BLaER1 treated with 17β-estradiol and CSF1 and Interleukin-3, amounts not matched to agents 10 nM and 100 nM (cell line): ENCODE results near the gene KPNA3.

Experiments
- H3K27ac ChIP-seq, 11 experiments: shearing (Covaris generic); formaldehyde crosslinking; 2 replicates each; pipeline ENCODE4 v1.8.1; 2022
- H3K27me3 ChIP-seq, 11 experiments: shearing (Covaris generic); formaldehyde crosslinking; 2 replicates each; pipeline ENCODE4 v1.8.1; 2022
- H3K36me3 ChIP-seq, 11 experiments: shearing (Covaris generic); formaldehyde crosslinking; 2 replicates each; pipeline ENCODE4 v1.8.1; 2022
- H3K4me1 ChIP-seq, 10 experiments: shearing (Covaris generic); formaldehyde crosslinking; 2 replicates each; pipeline ENCODE4 v1.8.1; 2022
- H3K4me2 ChIP-seq, 11 experiments: shearing (Covaris generic); formaldehyde crosslinking; 2 replicates each; pipeline ENCODE4 v1.8.1; 2022
- H3K4me3 ChIP-seq, 10 experiments: shearing (Covaris generic); formaldehyde crosslinking; 2 replicates each; pipeline ENCODE4 v1.8.1; 2022
- H3K9ac ChIP-seq, 11 experiments: shearing (Covaris generic); formaldehyde crosslinking; 2 replicates each; pipeline ENCODE4 v1.8.1; 2022
- H3K9me3 ChIP-seq, 11 experiments: shearing (Covaris generic); formaldehyde crosslinking; replicated peaks in 1 of 11; 2 replicates each; pipeline ENCODE4 v1.8.1; 2022
- H4K20me1 ChIP-seq, 11 experiments: shearing (Covaris generic); formaldehyde crosslinking; 2 replicates each; pipeline ENCODE4 v1.8.1; 2022
- Cebpa-rat ChIP-seq, 11 experiments: shearing (Covaris generic); IDR thresholded peaks; 2 replicates each; pipeline ENCODE4 v1.8.1; 2022

The KPNA3 gene

GRCh38 chr13:49701491-49701890, 91.0 kb downstream of the KPNA3 start:
- no peaks in the 10 kb centered on the region for H3K27me3 ChIP-seq
- H3K4me1 ChIP-seq, result no peaks in the 10 kb centered on the region
- H3K27ac ChIP-seq, result no peak overlapping the region
- H3K4me2 ChIP-seq, result no peak overlapping the region
- no peaks in the 10 kb centered on the region for H3K9me3 ChIP-seq
- H4K20me1 ChIP-seq, result no peaks in the 10 kb centered on the region; a peak in 1 of 22 replicates
- H3K4me3 ChIP-seq, result no peak overlapping the region
- H3K9ac ChIP-seq, result no peak overlapping the region
- TF ChIP-seq Cebpa-rat (IDR thresholded peaks at IDR 0.05), result no peak
- H3K36me3 ChIP-seq, result peaks cover 62 to 92% (median 82%) of the 10 kb centered on the region in 11 experiments

GRCh38 chr13:49697468-49697867, 95.0 kb downstream of the KPNA3 start:
- no peak overlapping the region for H3K4me2 ChIP-seq
- no peak overlapping the region for H3K9ac ChIP-seq
- no peaks in the 10 kb centered on the region for H3K27me3 ChIP-seq
- no peaks in the 10 kb centered on the region; a peak in 1 of 22 replicates for H4K20me1 ChIP-seq
- no peaks in the 10 kb centered on the region for H3K9me3 ChIP-seq
- no peak overlapping the region for H3K4me3 ChIP-seq
- no peak for TF ChIP-seq Cebpa-rat (IDR thresholded peaks at IDR 0.05)
- peaks cover 32 to 53% (median 49%) of the 10 kb centered on the region in 11 experiments for H3K36me3 ChIP-seq
- no peak overlapping the region for H3K27ac ChIP-seq
- peaks cover 0 to 25% (median 11%) of the 10 kb centered on the region in 10 experiments; a peak in 11 of 20 replicates for H3K4me1 ChIP-seq

DNA sequence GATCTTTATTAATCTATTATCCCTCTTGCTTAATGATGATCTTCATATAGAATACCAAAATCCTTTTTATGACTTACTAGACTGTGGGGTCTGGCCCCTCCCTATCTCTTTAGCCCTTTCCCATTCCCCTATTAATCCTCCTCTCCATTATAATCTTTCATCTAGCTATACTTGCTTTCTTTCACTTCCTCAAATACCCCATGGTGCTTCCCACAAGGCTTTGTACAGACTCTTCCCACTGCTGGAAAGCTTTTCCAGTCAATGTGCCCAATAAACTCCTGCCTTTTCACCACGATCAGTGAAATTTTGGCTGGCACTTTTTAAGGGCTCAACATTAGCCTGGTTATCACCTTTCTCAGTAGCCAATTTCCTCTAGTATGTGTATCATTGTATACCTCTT, 98.0 kb downstream of the KPNA3 start:
- Histone ChIP-seq H3K36me3 (peaks cover 10 to 27% (median 24%) of the 10 kb centered on the region in 11 experiments; a peak in 20 of 22 replicates), H3K9ac (no peak overlapping the region), H3K4me2 (peak overlapping the region in 5 of 11 experiments; percentile 16 to 64 (median 50); a peak in 9 of 22 replicates), H4K20me1 (peaks cover 0 to 8% (median 0%) of the 10 kb centered on the region in 11 experiments; a peak in 5 of 22 replicates), H3K9me3 (no peaks in the 10 kb centered on the region), H3K4me3 (no peak overlapping the region), H3K27me3 (no peaks in the 10 kb centered on the region), H3K4me1 (peaks cover 12 to 46% (median 26%) of the 10 kb centered on the region in 10 experiments), H3K27ac (no peak overlapping the region)
- TF ChIP-seq Cebpa-rat (IDR thresholded peaks at IDR 0.05), result no peak

DNA sequence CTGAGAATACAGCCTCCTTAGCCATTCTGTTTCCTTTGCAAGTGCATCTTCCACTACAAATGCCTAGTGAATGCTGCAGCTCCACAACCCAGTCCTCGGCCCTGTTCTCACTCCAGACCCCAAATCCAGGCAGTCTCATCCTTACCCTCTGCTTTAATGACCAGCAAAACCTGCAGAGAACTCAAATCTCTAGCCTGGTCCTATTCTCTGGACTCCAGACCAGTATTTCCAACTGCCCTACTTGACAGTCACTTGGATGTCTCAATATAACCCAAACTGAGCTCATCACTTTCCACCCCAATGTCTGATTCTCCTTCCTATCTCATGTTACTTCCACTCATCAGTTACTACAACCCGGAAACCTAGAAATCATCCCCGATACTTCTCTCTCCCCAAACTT, 98.6 kb downstream of the KPNA3 start:
- Histone ChIP-seq H3K27me3 (no peaks in the 10 kb centered on the region), H3K36me3 (peaks cover 9 to 33% (median 24%) of the 10 kb centered on the region in 11 experiments; a peak in 20 of 22 replicates), H3K4me3 (no peak overlapping the region), H3K9me3 (no peaks in the 10 kb centered on the region), H4K20me1 (peaks cover 0 to 13% (median 0%) of the 10 kb centered on the region in 11 experiments; a peak in 5 of 22 replicates), H3K4me2 (peak overlapping the region in 5 of 11 experiments; percentile 16 to 64 (median 51); a peak in 6 of 22 replicates), H3K9ac (no peak overlapping the region), H3K4me1 (peaks cover 17 to 50% (median 31%) of the 10 kb centered on the region in 10 experiments), H3K27ac (peak overlapping the region in 2 of 11 experiments; percentile 22 to 41; a peak in 1 of 22 replicates)
- TF ChIP-seq Cebpa-rat (IDR thresholded peaks at IDR 0.05), result no peak

- no peak for TF ChIP-seq Cebpa-rat (IDR thresholded peaks at IDR 0.05)
Measured at GRCh38 chr13:49693191-49693733, 99.2 kb downstream of the KPNA3 start.

DNA sequence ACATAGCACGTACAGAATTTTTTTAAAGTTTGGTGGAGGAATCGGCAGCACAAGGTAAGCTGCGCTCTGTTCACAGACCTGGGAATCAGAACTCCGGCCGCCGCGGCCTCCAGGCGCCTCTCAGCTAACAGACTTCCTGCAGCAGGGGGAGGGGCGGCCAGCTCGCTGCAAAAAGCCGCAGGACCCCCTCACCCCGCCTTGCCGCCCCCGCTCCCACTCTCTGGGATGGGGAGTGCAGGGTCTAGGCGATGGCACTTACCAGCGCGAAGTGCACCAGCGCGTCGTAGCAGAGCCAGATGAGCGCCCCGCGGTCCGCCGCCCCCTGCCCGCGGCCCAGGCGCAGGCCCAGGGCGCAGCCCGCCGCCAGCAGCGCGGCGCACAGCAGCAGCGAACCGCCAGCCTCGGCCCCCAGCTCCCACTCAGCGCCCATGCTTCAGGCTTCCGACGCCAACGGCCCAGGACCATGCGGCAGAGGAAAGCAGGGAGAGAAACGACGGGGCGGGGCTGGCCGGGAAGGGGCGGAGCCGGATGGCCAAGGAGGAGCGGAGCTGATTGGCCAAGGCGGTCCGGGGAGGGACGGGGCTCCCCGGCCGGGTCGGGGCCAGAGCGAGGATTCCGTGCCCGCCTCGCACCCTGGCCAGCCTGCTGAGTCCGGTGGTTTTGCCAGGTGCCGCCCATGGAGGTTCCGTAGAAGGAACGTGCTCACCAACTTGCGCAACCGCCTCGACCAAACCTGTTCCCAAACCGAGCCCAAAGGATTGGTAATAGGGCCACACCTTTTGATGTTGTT, 101.3 kb downstream of the KPNA3 start, which contains the start of gene EBPL:
EBPL (minus strand) TSS at position 492 of the 790 bp plus-strand sequence; CDS start at position 430, 62 bp downstream.
- H3K36me3 ChIP-seq, result peaks cover 13 to 33% (median 28%) of the 10 kb centered on the region in 11 experiments
- peak within 1 kb of the TSS; percentile 79 to 93 (median 88) for H3K9ac ChIP-seq
- peak in 8 of 11 experiments; percentile 37 to 77 (median 57); a peak in 9 of 22 replicates for TF ChIP-seq Cebpa-rat (IDR thresholded peaks at IDR 0.05)
- no peaks in the 10 kb centered on the region for H3K9me3 ChIP-seq
- no peaks in the 10 kb centered on the region for H3K27me3 ChIP-seq
- H3K4me2 ChIP-seq, result peak within 1 kb of the TSS; percentile 73 to 91 (median 86)
- H3K4me1 ChIP-seq, result peaks cover 18 to 51% (median 31%) of the 10 kb centered on the region in 10 experiments
- peak within 1 kb of the TSS; percentile 46 to 95 (median 87); a peak in 21 of 22 replicates for H3K27ac ChIP-seq
- H3K4me3 ChIP-seq, result peak within 1 kb of the TSS; percentile 73 to 93 (median 80)
- peaks cover 0 to 38% (median 17%) of the 10 kb centered on the region in 11 experiments; a peak in 13 of 22 replicates for H4K20me1 ChIP-seq

More at GRCh38 chr13:49693191-49693733, 99.2 kb downstream of the KPNA3 start:
- Histone ChIP-seq H3K27ac (peak overlapping the region in 4 of 11 experiments; percentile 22 to 41 (median 38); a peak in 6 of 22 replicates), H3K36me3 (peaks cover 4 to 33% (median 23%) of the 10 kb centered on the region in 11 experiments; a peak in 20 of 22 replicates), H3K4me3 (no peak overlapping the region), H3K27me3 (no peaks in the 10 kb centered on the region), H3K9me3 (no peaks in the 10 kb centered on the region), H3K9ac (no peak overlapping the region), H3K4me2 (peak overlapping the region in 4 of 11 experiments; percentile 40 to 60 (median 50); a peak in 6 of 22 replicates), H3K4me1 (peaks cover 17 to 51% (median 31%) of the 10 kb centered on the region in 10 experiments), H4K20me1 (peaks cover 0 to 18% (median 0%) of the 10 kb centered on the region in 11 experiments; a peak in 6 of 22 replicates)

DNA sequence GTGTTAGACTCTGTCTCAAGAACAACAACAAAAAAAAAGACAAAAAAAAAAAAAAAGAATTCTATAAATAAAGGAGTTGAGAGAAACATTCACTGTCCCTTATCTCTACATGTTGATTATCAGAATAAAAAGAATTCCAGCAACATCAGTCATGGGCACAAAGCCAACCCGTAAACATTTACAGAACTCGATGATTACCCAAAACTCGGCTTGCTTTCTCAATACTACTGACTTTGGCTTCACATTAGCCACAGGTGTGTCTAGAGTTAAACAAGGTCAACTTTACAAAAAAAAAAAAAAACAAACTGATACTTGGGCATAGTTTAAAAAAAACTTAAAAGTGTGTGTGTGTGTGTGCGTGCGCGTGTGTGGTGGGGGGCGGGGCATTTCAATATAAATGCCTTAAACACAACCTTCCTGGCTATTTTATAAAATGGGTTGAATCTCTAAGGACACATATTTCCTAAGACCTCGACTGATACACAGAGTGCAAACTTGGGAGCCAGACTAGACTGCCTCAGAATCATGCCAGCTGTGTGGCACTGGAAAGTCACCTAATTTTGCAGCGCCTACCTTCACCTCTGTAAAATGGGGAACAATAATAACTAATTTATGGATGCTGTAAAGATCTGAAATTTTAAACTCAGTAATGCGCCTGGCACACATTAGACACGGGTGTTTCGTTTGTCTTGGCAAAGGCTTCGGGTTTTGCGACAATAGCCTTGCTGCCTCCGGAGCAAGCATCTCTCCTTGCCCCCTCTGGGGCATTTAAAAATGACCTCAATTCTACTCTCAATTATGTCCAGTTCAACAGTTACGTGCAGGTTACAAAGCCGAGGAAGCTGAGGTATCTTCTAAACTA, 102.1 kb downstream of the KPNA3 start:
- peaks cover 0 to 46% (median 20%) of the 10 kb centered on the region in 11 experiments; a peak in 13 of 22 replicates for H4K20me1 ChIP-seq
- peak overlapping the region; percentile 73 to 93 (median 80) for H3K4me3 ChIP-seq
- peaks cover 17 to 41% (median 36%) of the 10 kb centered on the region in 11 experiments for H3K36me3 ChIP-seq
- H3K4me1 ChIP-seq, result peaks cover 18 to 51% (median 31%) of the 10 kb centered on the region in 10 experiments
- peak overlapping the region; percentile 79 to 93 (median 88) for H3K9ac ChIP-seq
- no peaks in the 10 kb centered on the region for H3K9me3 ChIP-seq
- no peak for TF ChIP-seq Cebpa-rat (IDR thresholded peaks at IDR 0.05)
- H3K27ac ChIP-seq, result peak overlapping the region; percentile 46 to 95 (median 87); a peak in 21 of 22 replicates
- no peaks in the 10 kb centered on the region for H3K27me3 ChIP-seq
- H3K4me2 ChIP-seq, result peak overlapping the region; percentile 73 to 91 (median 86)

- peaks cover 0 to 98% (median 52%) of the 10 kb centered on the region in 11 experiments; a peak in 16 of 22 replicates for H4K20me1 ChIP-seq
- H3K36me3 ChIP-seq, result peaks cover 17 to 92% (median 66%) of the 10 kb centered on the region in 11 experiments
- no peak overlapping the region for H3K4me2 ChIP-seq
- no peak overlapping the region for H3K4me3 ChIP-seq
- no peak for TF ChIP-seq Cebpa-rat (IDR thresholded peaks at IDR 0.05)
- H3K9me3 ChIP-seq, result peaks cover 0 to 4% (median 3%) of the 10 kb centered on the region in 11 experiments; a peak in 17 of 22 replicates
- peaks cover 0 to 17% (median 5%) of the 10 kb centered on the region in 10 experiments; a peak in 9 of 20 replicates for H3K4me1 ChIP-seq
- no peaks in the 10 kb centered on the region for H3K27me3 ChIP-seq
- H3K9ac ChIP-seq, result no peak overlapping the region
- H3K27ac ChIP-seq, result no peak overlapping the region
Measured at GRCh38 chr13:49683489-49683888, 109.0 kb downstream of the KPNA3 start.
